ENCODE results near the gene AP1S1. TPM values are rescaled to one million over a fixed set of nuclear protein-coding genes. Genes with fewer than 3 reads are reported as not detected.

Gene AP1S1
- total and polyA plus RNA-seq, 9 of the 15 experiments (the other 6 are each of a cell fraction or from before 2014, with no cell fraction given), result 4.4 to 149 (median 89.4) TPM

- peak; percentile 18; the same call in 1 of the 2 replicates for TF ChIP-seq IRF9 (tag; IDR thresholded peaks at IDR 0.05)
- TF ChIP-seq, protein P1, sequence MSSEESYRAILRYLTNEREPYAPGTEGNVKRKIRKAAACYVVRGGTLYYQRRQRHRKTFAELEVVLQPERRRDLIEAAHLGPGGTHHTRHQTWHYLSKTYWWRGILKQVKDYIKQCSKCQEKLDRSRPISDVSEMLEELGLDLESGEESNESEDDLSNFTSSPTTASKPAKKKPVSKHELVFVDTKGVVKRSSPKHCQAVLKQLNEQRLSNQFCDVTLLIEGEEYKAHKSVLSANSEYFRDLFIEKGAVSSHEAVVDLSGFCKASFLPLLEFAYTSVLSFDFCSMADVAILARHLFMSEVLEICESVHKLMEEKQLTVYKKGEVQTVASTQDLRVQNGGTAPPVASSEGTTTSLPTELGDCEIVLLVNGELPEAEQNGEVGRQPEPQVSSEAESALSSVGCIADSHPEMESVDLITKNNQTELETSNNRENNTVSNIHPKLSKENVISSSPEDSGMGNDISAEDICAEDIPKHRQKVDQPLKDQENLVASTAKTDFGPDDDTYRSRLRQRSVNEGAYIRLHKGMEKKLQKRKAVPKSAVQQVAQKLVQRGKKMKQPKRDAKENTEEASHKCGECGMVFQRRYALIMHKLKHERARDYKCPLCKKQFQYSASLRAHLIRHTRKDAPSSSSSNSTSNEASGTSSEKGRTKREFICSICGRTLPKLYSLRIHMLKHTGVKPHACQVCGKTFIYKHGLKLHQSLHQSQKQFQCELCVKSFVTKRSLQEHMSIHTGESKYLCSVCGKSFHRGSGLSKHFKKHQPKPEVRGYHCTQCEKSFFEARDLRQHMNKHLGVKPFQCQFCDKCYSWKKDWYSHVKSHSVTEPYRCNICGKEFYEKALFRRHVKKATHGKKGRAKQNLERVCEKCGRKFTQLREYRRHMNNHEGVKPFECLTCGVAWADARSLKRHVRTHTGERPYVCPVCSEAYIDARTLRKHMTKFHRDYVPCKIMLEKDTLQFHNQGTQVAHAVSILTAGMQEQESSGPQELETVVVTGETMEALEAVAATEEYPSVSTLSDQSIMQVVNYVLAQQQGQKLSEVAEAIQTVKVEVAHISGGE (CRISPR knock-in tag; IDR thresholded peaks at IDR 0.05), result 0 out of 6 replicates have a peak, but pooled peaks of 1 of the 3 experiments have one; percentile 32
- TF ChIP-seq C11orf30 (IDR thresholded peaks at IDR 0.05; ENCODE audit: low read depth), result no peak
- peak; percentile 54 for TF ChIP-seq DPF2 (IDR thresholded peaks at IDR 0.05)
- TF ChIP-seq ZNF197 (CRISPR knock-in tag; IDR thresholded peaks at IDR 0.05; ENCODE audit: low read depth), result 0 out of 2 replicates have a peak, but pooled peaks have one; percentile 33
- TF ChIP-seq, protein P2, sequence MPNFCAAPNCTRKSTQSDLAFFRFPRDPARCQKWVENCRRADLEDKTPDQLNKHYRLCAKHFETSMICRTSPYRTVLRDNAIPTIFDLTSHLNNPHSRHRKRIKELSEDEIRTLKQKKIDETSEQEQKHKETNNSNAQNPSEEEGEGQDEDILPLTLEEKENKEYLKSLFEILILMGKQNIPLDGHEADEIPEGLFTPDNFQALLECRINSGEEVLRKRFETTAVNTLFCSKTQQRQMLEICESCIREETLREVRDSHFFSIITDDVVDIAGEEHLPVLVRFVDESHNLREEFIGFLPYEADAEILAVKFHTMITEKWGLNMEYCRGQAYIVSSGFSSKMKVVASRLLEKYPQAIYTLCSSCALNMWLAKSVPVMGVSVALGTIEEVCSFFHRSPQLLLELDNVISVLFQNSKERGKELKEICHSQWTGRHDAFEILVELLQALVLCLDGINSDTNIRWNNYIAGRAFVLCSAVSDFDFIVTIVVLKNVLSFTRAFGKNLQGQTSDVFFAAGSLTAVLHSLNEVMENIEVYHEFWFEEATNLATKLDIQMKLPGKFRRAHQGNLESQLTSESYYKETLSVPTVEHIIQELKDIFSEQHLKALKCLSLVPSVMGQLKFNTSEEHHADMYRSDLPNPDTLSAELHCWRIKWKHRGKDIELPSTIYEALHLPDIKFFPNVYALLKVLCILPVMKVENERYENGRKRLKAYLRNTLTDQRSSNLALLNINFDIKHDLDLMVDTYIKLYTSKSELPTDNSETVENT (CRISPR knock-in tag; IDR thresholded peaks at IDR 0.05), result no peak
- TF ChIP-seq, protein P3, sequence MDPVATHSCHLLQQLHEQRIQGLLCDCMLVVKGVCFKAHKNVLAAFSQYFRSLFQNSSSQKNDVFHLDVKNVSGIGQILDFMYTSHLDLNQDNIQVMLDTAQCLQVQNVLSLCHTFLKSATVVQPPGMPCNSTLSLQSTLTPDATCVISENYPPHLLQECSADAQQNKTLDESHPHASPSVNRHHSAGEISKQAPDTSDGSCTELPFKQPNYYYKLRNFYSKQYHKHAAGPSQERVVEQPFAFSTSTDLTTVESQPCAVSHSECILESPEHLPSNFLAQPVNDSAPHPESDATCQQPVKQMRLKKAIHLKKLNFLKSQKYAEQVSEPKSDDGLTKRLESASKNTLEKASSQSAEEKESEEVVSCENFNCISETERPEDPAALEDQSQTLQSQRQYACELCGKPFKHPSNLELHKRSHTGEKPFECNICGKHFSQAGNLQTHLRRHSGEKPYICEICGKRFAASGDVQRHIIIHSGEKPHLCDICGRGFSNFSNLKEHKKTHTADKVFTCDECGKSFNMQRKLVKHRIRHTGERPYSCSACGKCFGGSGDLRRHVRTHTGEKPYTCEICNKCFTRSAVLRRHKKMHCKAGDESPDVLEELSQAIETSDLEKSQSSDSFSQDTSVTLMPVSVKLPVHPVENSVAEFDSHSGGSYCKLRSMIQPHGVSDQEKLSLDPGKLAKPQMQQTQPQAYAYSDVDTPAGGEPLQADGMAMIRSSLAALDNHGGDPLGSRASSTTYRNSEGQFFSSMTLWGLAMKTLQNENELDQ (CRISPR knock-in tag; IDR thresholded peaks at IDR 0.05; ENCODE audit: borderline replicate concordance), result no peak
- TF ChIP-seq, protein P4, sequence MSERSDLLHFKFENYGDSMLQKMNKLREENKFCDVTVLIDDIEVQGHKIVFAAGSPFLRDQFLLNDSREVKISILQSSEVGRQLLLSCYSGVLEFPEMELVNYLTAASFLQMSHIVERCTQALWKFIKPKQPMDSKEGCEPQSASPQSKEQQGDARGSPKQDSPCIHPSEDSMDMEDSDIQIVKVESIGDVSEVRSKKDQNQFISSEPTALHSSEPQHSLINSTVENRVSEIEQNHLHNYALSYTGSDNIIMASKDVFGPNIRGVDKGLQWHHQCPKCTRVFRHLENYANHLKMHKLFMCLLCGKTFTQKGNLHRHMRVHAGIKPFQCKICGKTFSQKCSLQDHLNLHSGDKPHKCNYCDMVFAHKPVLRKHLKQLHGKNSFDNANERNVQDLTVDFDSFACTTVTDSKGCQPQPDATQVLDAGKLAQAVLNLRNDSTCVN (CRISPR knock-in tag; IDR thresholded peaks at IDR 0.05), result no peak
- TF ChIP-seq POLR2A (conservative IDR thresholded peaks at IDR 0.05), result peak; percentile 49; the same call in 1 of the 2 replicates
- peak in 1 of 2 experiments; percentile 40; a peak in 1 of 4 replicates for TF ChIP-seq ZNF639 (CRISPR knock-in tag; conservative IDR thresholded peaks at IDR 0.05 in 1 of 2, IDR thresholded peaks at IDR 0.05 in 1 of 2)
Observed at GRCh38 chr7:101126651-101127459, 27.4 kb upstream of the AP1S1 start, which contains the start of gene SERPINE1 (continued).
